Endodermal cell (in vitro differentiated cells): ENCODE measurements around the gene ACMSD. TPM values are rescaled to one million over a fixed set of nuclear protein-coding genes. Genes with fewer than 3 reads are reported as not detected.
"Not testable (repeated sequence)": the region's sequence is repeated elsewhere in the genome, so short reads cannot be mapped to it uniquely, and the experiment has no call there.

ENCODE experiments used
- DNase-seq: peaks from one replicate; pipeline ENCODE4 v3.0.0-alpha.2; 2017
- H3K27ac ChIP-seq: 2 replicates; pipeline ENCODE4 v1.5.1; 2013; ENCODE audit warnings: mild to moderate bottlenecking, low read depth, low read length, moderate library complexity
- H3K27me3 ChIP-seq: 2 replicates; pipeline ENCODE4 v1.6.1; 2013; ENCODE audit warnings: mild to moderate bottlenecking, low read length, moderate library complexity; ENCODE audit not compliant: insufficient read depth, control insufficient read depth, poor library complexity, severe bottlenecking
- H3K36me3 ChIP-seq: 2 replicates; pipeline ENCODE4 v1.7.0; 2013; ENCODE audit warnings: mild to moderate bottlenecking, low read length, moderate library complexity; ENCODE audit not compliant: control insufficient read depth, insufficient read depth
- H3K4me1 ChIP-seq: one replicate; pipeline ENCODE4 v1.7.0; 2013; ENCODE audit warnings: low read length; ENCODE audit not compliant: control insufficient read depth, insufficient read depth
- H3K4me3 ChIP-seq: 2 replicates; pipeline ENCODE4 v1.5.1; 2013; ENCODE audit warnings: mild to moderate bottlenecking, low read length, moderate library complexity
- H3K9ac ChIP-seq: 2 replicates; pipeline ENCODE4 v1.6.1; 2013; ENCODE audit warnings: mild to moderate bottlenecking, low read length, moderate library complexity; ENCODE audit not compliant: poor library complexity, severe bottlenecking; ENCODE audit errors: extremely low read depth
- H3K9me3 ChIP-seq: 2 replicates; pipeline ENCODE4 v1.6.1; 2013; ENCODE audit warnings: mild to moderate bottlenecking, low read length, moderate library complexity; ENCODE audit not compliant: control insufficient read depth
- H3K27ac Mint-ChIP-seq: 2 replicates; pipeline ENCODE4 v1.8.0; 2020; ENCODE audit warnings: mixed read lengths
- H3K27me3 Mint-ChIP-seq: 2 replicates; pipeline ENCODE4 v1.8.0; 2021; ENCODE audit warnings: mild to moderate bottlenecking, mixed read lengths; ENCODE audit not compliant: insufficient read depth
- H3K36me3 Mint-ChIP-seq: 2 replicates; pipeline ENCODE4 v1.8.0; 2020; ENCODE audit warnings: low read depth, mixed read lengths
- H3K4me1 Mint-ChIP-seq: 2 replicates; pipeline ENCODE4 v1.8.0; 2020; ENCODE audit warnings: mixed read lengths
- H3K4me3 Mint-ChIP-seq: 2 replicates; pipeline ENCODE4 v1.8.0; 2020; ENCODE audit warnings: mild to moderate bottlenecking, moderate library complexity, mixed read lengths
- H3K9me3 Mint-ChIP-seq: 2 replicates; pipeline ENCODE4 v1.8.0; 2020; ENCODE audit warnings: mild to moderate bottlenecking, mixed read lengths
- WGBS, 2 experiments: methylation state at CpG; one replicate each; pipeline versions ENCODE4 v1.1.5 to v1.1.7; 2013; ENCODE audit warnings: missing lambda C conversion rate in 2 of 2, mixed read lengths in 1 of 2; ENCODE audit not compliant: insufficient coverage in 1 of 2, insufficient read length in 1 of 2; 5-methylcytosine and 5-hydroxymethylcytosine counted together
- total RNA-seq, 2 donors: library from RNA; stranded (reverse); fragmentation: NEBNext Ultra II Directional in 1 of 2; extraction: Animal tissue kit (Norgen Biotek cat#: 25700) in 1 of 2; gene quantifications; 2 replicates in 1 of 2; 3 replicates in 1 of 2; pipeline ENCODE4 v1.2.1, GENCODE V29; 2021
- TF ChIP-seq, protein P1 (sequence below): fragments of 200-600 bp; sonication (generic); conservative IDR thresholded peaks from 2 replicates; pipeline ENCODE4 v1.5.0; 2021; ENCODE audit warnings: antibody characterized with exemption, mild to moderate bottlenecking

ACMSD gene
- total RNA-seq, 2 donors from 2014 or later: not detected

DNA sequence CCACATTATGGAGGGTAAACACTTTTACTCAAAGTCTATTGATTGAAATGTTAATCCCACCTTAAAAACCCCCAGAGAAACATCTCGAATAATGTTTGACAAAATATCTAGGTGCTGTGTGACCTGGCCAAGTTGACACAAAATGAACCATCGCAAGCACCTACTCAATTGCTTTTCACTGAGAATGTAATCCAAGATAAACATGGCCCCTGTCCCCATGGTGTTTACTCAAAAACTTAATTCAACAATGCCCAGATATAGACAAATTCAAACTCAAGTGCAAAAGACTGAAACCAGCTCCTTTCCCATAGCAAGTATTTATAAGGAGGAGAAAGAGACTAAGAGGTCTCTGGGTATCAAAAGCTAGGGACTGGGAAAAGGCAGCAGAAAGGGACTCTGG is 15.0 kb upstream of the ACMSD start:
- Mint-ChIP-seq H3K4me3 (no peak overlapping the region), H3K27me3 (no peaks in the 10 kb centered on the region), H3K9me3 (peaks cover 12% of the 10 kb centered on the region), H3K27ac (no peak overlapping the region), H3K4me1 (peaks cover 4% of the 10 kb centered on the region), H3K36me3 (no peaks in the 10 kb centered on the region)
- Histone ChIP-seq H3K27ac (no peak overlapping the region), H3K9me3 (no peaks in the 10 kb centered on the region), H3K4me3 (no peak overlapping the region), H3K9ac (no peak overlapping the region), H3K36me3 (no peaks in the 10 kb centered on the region), H3K4me1 (no peaks in the 10 kb centered on the region), H3K27me3 (no peaks in the 10 kb centered on the region)
- DNase-seq: no peak
- TF ChIP-seq, protein P1, sequence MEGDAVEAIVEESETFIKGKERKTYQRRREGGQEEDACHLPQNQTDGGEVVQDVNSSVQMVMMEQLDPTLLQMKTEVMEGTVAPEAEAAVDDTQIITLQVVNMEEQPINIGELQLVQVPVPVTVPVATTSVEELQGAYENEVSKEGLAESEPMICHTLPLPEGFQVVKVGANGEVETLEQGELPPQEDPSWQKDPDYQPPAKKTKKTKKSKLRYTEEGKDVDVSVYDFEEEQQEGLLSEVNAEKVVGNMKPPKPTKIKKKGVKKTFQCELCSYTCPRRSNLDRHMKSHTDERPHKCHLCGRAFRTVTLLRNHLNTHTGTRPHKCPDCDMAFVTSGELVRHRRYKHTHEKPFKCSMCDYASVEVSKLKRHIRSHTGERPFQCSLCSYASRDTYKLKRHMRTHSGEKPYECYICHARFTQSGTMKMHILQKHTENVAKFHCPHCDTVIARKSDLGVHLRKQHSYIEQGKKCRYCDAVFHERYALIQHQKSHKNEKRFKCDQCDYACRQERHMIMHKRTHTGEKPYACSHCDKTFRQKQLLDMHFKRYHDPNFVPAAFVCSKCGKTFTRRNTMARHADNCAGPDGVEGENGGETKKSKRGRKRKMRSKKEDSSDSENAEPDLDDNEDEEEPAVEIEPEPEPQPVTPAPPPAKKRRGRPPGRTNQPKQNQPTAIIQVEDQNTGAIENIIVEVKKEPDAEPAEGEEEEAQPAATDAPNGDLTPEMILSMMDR: no peak
- WGBS, 2 experiments: 90 to 97% methylated on average over 2 of the region's 2 CpGs

DNA sequence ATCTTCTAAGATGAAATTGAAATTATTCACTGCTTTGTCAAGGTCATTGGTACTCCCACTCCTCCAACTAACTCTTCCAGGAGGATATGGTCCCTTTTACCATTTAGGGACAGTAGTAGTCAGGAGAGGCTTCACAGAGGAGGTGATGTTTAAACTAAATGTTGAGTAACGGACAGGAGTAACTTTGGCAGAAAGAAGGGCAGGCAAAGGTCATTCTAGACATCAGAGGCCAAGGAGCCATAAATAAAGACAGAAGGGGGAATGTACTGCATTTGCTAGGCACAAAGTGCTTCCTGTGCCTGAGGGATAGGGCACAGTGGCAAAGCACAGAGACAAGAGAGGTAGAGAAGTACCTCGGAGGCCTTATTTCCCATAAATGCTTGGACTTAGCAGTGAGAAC is 14.6 kb upstream of the ACMSD start:
- peaks cover 12% of the 10 kb centered on the region for H3K9me3 Mint-ChIP-seq
- H3K4me1 Mint-ChIP-seq: peaks cover 4% of the 10 kb centered on the region
- H3K4me3 Mint-ChIP-seq: no peak overlapping the region
- no peak for DNase-seq
- H3K27ac ChIP-seq: no peak overlapping the region
- no peak overlapping the region for H3K4me3 ChIP-seq
- no peaks in the 10 kb centered on the region for H3K36me3 ChIP-seq
- WGBS, 2 experiments: 75 to 96% methylated on average over 1 to 2 of the region's 2 CpGs
- no peaks in the 10 kb centered on the region for H3K4me1 ChIP-seq
- H3K27ac Mint-ChIP-seq: no peak overlapping the region
- H3K36me3 Mint-ChIP-seq: no peaks in the 10 kb centered on the region
- TF ChIP-seq, protein P1: no peak
- no peak overlapping the region for H3K9ac ChIP-seq
- no peaks in the 10 kb centered on the region for H3K27me3 Mint-ChIP-seq
- H3K27me3 ChIP-seq: no peaks in the 10 kb centered on the region
- no peaks in the 10 kb centered on the region for H3K9me3 ChIP-seq

GRCh38 chr2:134825716-134826115 is 12.7 kb upstream of the ACMSD start:
- DNase-seq: not testable (repeated sequence)
- WGBS, 2 experiments: 69% methylated on average over 13 of the region's 13 CpGs; no CpG with 5 or more reads in 1 of the 2 experiments

DNA sequence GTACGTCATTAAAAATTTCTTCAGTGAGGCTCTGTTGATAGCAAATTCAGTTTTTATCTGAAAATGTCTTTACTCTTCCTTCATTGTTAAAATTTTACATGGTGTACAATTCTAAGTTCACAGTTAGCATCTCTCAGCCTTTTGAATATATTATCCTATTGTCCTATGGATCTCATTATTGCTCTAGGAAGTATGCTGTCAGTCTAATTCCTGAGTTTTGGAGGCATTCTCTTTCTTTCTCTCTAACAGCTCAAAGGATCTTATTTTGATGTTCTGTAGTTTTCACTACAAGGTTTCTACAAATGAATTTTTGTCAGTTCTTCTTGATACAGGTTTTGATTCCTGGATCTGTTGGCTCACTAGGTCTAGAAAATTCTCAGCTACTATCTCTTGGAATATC is 2.9 kb upstream of the ACMSD start:
- no peak overlapping the region for H3K9ac ChIP-seq
- no peaks in the 10 kb centered on the region for H3K4me1 ChIP-seq
- no peak overlapping the region for H3K27ac ChIP-seq
- peaks cover 3% of the 10 kb centered on the region for H3K27me3 Mint-ChIP-seq
- no peaks in the 10 kb centered on the region for H3K36me3 ChIP-seq
- peaks cover 14% of the 10 kb centered on the region for H3K9me3 Mint-ChIP-seq
- peaks cover 5% of the 10 kb centered on the region for H3K4me1 Mint-ChIP-seq
- no peak overlapping the region for H3K4me3 Mint-ChIP-seq
- H3K4me3 ChIP-seq: no peak overlapping the region
- no peaks in the 10 kb centered on the region for H3K36me3 Mint-ChIP-seq
- TF ChIP-seq, protein P1: no peak
- no peaks in the 10 kb centered on the region for H3K27me3 ChIP-seq
- peaks cover 14% of the 10 kb centered on the region for H3K9me3 ChIP-seq
- DNase-seq: no peak
- WGBS, 2 experiments: 92% methylated on average over 1 of the region's 1 CpG; no CpG with 5 or more reads in 1 of the 2 experiments
- H3K27ac Mint-ChIP-seq: no peak overlapping the region

More at GRCh38 chr2:134825716-134826115, 12.7 kb upstream of the ACMSD start:
- H3K27ac Mint-ChIP-seq, H3K4me3 Mint-ChIP-seq, H3K27ac ChIP-seq, H3K9ac ChIP-seq, H3K36me3 Mint-ChIP-seq, H3K4me1 Mint-ChIP-seq, H3K27me3 ChIP-seq, H3K4me1 ChIP-seq, H3K4me3 ChIP-seq, H3K9me3 ChIP-seq, H3K36me3 ChIP-seq, H3K27me3 Mint-ChIP-seq: not testable (repeated sequence)
- H3K9me3 Mint-ChIP-seq: peaks cover 12% of the 10 kb centered on the region
